Transverse colon (tissue), 4 donors: Measurements from ENCODE around the gene C16orf86. TPM values are rescaled to one million over a fixed set of nuclear protein-coding genes. Genes with fewer than 3 reads are reported as not detected.

ENCODE experiments used
- DNase-seq: peaks from one replicate; pipeline ENCODE4 v3.0.0-alpha.2; 2019
- H3K27ac ChIP-seq, 4 donors: fragments of 200-600 bp; sonication (generic); 2 replicates each; pipeline ENCODE4 v1.5.1; 2016 to 2018; ENCODE audit warnings: inconsistent platforms in 4 of 4
- H3K27me3 ChIP-seq: fragments of 200-600 bp; sonication (generic); 2 replicates; pipeline ENCODE4 v1.5.1; 2017; ENCODE audit warnings: inconsistent platforms
- H3K36me3 ChIP-seq, 4 donors: fragments of 200-600 bp; sonication (generic); 2 replicates each; pipeline ENCODE4 v1.5.1; 2017 to 2019; ENCODE audit warnings: inconsistent platforms in 4 of 4
- H3K4me1 ChIP-seq, 4 donors: fragments of 200-600 bp; sonication (generic); 2 replicates each; pipeline ENCODE4 v1.5.1; 2017 to 2020; ENCODE audit warnings: inconsistent platforms in 4 of 4
- H3K4me3 ChIP-seq, 4 donors: fragments of 200-600 bp; sonication (generic); 1 replicate in 1 of 4; 2 replicates in 3 of 4; pipeline versions ENCODE4 v1.5.1 to v1.6.1; 2017 to 2019; ENCODE audit warnings: inconsistent platforms in 4 of 4
- H3K9me3 ChIP-seq, 2 donors: fragments of 200-600 bp; sonication (generic); 2 replicates each; pipeline ENCODE4 v1.5.1; 2017 to 2019; ENCODE audit warnings: inconsistent platforms in 2 of 2
- EP300 ChIP-seq: sonication (generic); formaldehyde crosslinking; IDR thresholded peaks from one replicate; pipeline ENCODE4 v1.6.1; 2017; ENCODE audit warnings: antibody characterized with exemption, low read depth
- POLR2A ChIP-seq: fragments of 450-650 bp; IDR thresholded peaks from one replicate; pipeline ENCODE4 v1.6.1; 2016; ENCODE audit warnings: antibody characterized with exemption, mild to moderate bottlenecking, moderate library complexity
- POLR2AphosphoS5 ChIP-seq, 3 donors: sonication (generic); formaldehyde crosslinking; IDR thresholded peaks; one replicate each; pipeline ENCODE4 v1.6.1; 2016; ENCODE audit warnings: antibody characterized with exemption in 3 of 3
- WGBS, 2 donors: methylation state at CpG; one replicate each; pipeline ENCODE4 v1.1.5; 2018; ENCODE audit warnings: low coverage in 1 of 2; 5-methylcytosine and 5-hydroxymethylcytosine counted together
- in situ Hi-C, 4 donors: fragments of 200-750 bp; cut with MboI; loops; one replicate each; pipeline versions ENCODE4 v1.15.0 to v1.15.1; 2017; ENCODE audit warnings: low sequenced_read_pairs in 3 of 4, low pct_ligation_motif_present in 1 of 4, low pct_unique_long_range_greater_than_20kb in 1 of 4
- intact Hi-C: fragments of 100-400 bp; cut with DNase I; formaldehyde crosslinking; loops from one replicate; pipeline ENCODE4 v1.15.1; 2023; ENCODE audit warnings: low total_unique reads
- total RNA-seq, 4 donors: library from RNA; depleted of rRNA; stranded (reverse); fragments of >200 nt; gene quantifications; one replicate each; pipeline ENCODE4 v1.1.0, GENCODE V29; 2016
- TF ChIP-seq, protein P1 (sequence below), 5 experiments: fragments of 200-600 bp in 3 of 5; fragments of 450-650 bp in 2 of 5; sonication (generic) in 3 of 5; IDR thresholded peaks; 1 replicate in 2 of 5; 2 replicates in 3 of 5; pipeline ENCODE4 v1.5.1; 2016 to 2017; ENCODE audit warnings: antibody characterized with exemption in 5 of 5, inconsistent platforms in 3 of 5, mild to moderate bottlenecking in 2 of 5, moderate library complexity in 1 of 5

C16orf86 gene
- total RNA-seq, 4 donors from 2014 or later: 0.60 to 7.1 (median 4.4) TPM

DNA sequence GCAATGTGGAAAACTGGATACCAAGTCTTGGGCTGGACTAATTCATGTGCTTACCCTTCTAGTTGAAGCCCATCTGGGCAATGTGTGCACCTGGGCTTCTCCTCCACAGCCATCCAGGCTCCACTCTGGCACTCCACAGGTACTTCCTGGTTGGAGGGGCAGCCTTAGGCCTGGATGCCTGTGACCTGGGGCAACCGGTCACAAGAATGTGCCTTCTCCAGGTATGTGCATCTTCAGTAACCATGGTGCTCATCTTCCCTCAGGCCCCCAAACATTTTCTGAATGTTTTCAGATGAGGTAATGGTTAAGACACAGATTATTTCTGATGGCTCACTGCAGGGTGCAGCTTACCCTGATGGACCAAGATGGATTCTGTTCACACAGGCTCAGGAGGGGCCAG is 11.1 kb downstream of the C16orf86 start:
- DNase-seq: no peak
- Histone ChIP-seq H3K4me1 (peaks cover 24 to 64% (median 45%) of the 10 kb centered on the region in 4 donors), H3K36me3 (no peaks in the 10 kb centered on the region), H3K4me3 (no peak overlapping the region), H3K27ac (peak overlapping the region; percentile 63 to 79 (median 77)), H3K9me3 (no peaks in the 10 kb centered on the region), H3K27me3 (no peaks in the 10 kb centered on the region)
- intact Hi-C loops (no loop called here), in situ Hi-C loops (loop anchor here in 1 of 4 donors (10.0 kb wide), 1 partner anchor 137 kb away; no protein-coding TSS in a partner anchor)
- WGBS, 2 donors: 81% methylated on average over 1 of the region's 1 CpG; no CpG with 5 or more reads in 1 of the 2 donors
- TF ChIP-seq, protein P1, sequence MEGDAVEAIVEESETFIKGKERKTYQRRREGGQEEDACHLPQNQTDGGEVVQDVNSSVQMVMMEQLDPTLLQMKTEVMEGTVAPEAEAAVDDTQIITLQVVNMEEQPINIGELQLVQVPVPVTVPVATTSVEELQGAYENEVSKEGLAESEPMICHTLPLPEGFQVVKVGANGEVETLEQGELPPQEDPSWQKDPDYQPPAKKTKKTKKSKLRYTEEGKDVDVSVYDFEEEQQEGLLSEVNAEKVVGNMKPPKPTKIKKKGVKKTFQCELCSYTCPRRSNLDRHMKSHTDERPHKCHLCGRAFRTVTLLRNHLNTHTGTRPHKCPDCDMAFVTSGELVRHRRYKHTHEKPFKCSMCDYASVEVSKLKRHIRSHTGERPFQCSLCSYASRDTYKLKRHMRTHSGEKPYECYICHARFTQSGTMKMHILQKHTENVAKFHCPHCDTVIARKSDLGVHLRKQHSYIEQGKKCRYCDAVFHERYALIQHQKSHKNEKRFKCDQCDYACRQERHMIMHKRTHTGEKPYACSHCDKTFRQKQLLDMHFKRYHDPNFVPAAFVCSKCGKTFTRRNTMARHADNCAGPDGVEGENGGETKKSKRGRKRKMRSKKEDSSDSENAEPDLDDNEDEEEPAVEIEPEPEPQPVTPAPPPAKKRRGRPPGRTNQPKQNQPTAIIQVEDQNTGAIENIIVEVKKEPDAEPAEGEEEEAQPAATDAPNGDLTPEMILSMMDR (IDR thresholded peaks at IDR 0.05): no peak
- TF ChIP-seq POLR2A: no peak

DNA sequence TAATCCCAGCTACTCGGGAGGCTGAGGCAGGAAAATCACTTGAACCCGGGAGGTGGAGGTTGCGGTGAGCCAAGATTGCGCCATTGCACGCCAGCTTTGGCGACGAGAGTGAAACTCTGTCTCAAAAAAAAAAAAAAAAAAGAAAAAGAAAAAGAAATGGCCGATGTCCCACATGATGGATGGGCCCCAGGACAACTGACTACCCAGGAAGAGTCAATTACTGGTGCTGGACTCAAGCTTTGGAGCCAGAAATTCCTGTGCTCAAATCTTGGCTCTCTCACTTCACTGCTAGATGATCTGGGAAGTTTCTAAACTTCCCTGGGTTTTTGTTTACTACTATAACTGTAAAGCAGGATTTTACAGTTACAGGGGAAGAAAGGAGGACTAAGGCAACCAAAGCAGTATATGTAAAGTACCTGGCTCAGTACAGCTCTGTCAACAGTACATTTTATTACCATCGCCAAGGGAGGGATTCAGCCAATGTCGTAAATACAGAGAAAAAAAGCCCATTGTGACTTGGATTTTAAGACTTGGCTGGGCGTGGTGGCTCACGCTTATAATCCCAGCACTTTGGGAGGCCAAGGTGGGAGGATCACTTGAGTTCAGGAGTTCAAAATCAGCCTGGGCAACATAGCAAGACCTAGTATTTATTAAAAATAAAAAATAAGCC is 11.9 kb downstream of the C16orf86 start:
- Histone ChIP-seq H3K4me1 (peaks cover 18 to 56% (median 37%) of the 10 kb centered on the region in 4 donors), H3K36me3 (no peaks in the 10 kb centered on the region), H3K27ac (peak overlapping the region; percentile 63 to 79 (median 77)), H3K4me3 (no peak overlapping the region), H3K27me3 (no peaks in the 10 kb centered on the region), H3K9me3 (no peaks in the 10 kb centered on the region)
- WGBS, 2 donors: 36% methylated on average over 12 of the region's 12 CpGs
- intact Hi-C loops (no loop called here), in situ Hi-C loops (loop anchor here in 1 of 4 donors (10.0 kb wide), 1 partner anchor 136 kb away; no protein-coding TSS in a partner anchor)
- peak; percentile 54 for DNase-seq
- TF ChIP-seq POLR2A (no peak), POLR2AphosphoS5 (IDR thresholded peaks at IDR 0.05) (peak in 1 of 3 donors; percentile 50)

DNA sequence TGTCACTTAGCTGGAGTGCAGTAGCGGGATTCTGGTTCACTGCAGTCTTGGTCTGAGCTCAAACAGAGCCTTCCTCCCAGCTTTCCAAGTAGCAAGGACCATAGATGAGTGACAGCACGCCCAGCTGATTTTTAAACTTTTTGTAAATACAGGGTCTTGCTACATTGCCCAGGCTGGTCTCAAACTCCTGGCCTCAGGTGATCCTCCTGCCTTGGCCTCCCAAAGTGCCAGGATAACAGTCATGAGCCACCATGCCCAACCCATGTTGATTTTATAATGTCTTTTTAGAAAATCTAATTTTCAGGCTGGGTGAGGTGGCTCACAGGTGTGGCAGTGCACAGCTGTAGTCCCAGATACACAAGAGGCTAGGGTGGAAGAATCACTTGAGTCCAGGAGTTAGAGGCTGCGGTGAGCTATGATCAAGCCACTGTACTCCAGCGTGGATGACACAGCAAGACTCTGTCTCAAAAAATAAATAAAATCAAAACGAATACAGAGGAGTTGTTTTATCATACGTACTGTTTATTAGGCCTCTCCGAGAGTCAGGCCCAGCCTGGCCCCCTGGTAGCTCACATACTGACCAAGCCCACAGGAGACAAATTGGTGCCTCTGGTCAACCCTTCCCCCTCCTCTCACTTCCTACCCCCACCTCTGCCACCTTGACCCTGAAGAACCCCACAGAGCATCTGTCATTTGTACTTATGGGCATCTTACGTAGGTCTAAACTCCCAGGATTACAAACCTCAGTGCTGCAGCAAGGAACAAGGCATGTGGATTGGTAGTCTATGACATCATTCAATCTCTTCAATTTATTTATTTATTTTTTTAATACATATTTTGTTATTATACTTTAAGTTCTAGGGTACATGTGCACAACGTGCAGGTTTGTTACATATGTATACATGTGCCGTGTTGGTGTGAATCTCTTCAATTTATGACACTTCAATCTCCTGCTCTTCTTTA is 13.6 kb downstream of the C16orf86 start:
- no peaks in the 10 kb centered on the region for H3K27me3 ChIP-seq
- WGBS, 2 donors: 68 to 84% methylated on average over 8 to 10 of the region's 10 CpGs
- no peaks in the 10 kb centered on the region for H3K9me3 ChIP-seq
- no peak overlapping the region for H3K4me3 ChIP-seq
- intact Hi-C loops (no loop called here), in situ Hi-C loops (loop anchor here in 1 of 4 donors (10.0 kb wide), 1 partner anchor 135 kb away; no protein-coding TSS in a partner anchor)
- H3K4me1 ChIP-seq: peaks cover 10 to 46% (median 24%) of the 10 kb centered on the region in 4 donors
- H3K27ac ChIP-seq: peak overlapping the region in 1 of 4 donors; percentile 15
- TF ChIP-seq, protein P1 (IDR thresholded peaks at IDR 0.05): no peak
- TF ChIP-seq EP300 (no peak), POLR2A (no peak), POLR2AphosphoS5 (IDR thresholded peaks at IDR 0.05) (no peak)
- DNase-seq: no peak
- H3K36me3 ChIP-seq: peaks cover 0 to 7% (median 0%) of the 10 kb centered on the region in 4 donors

DNA sequence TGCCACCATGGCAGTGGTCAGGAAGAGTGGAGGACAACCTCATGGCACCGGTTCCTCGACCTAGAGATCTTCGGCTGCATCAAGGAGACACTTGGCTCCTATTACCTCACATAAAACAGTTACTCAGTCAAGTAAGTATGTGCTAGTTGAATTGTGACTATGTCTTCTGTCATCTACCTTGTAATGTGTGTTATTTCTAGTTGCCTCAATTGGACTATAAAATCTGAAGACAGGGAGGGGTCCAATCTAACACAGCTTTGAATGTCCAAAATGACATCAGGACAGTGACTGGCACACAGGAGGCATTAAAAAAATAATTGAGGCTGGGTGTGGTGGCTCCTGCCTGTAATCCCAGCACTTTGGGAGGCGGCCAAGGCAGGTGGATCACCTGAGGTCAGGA is 17.2 kb downstream of the C16orf86 start:
- Histone ChIP-seq H3K4me3 (no peak overlapping the region), H3K4me1 (peaks cover 0 to 18% (median 5%) of the 10 kb centered on the region in 4 donors), H3K36me3 (peaks cover 0 to 8% (median 0%) of the 10 kb centered on the region in 4 donors), H3K27ac (peak overlapping the region in 1 of 4 donors; percentile 3), H3K27me3 (no peaks in the 10 kb centered on the region), H3K9me3 (no peaks in the 10 kb centered on the region)
- 65% methylated on average over 4 of the region's 4 CpGs; no CpG with 5 or more reads in 1 of the 2 donors for WGBS, 2 donors
- intact Hi-C loops (no loop called here), in situ Hi-C loops (no loop called here)
- TF ChIP-seq EP300 (no peak), POLR2AphosphoS5 (IDR thresholded peaks at IDR 0.05) (no peak), POLR2A (no peak)
- TF ChIP-seq, protein P1 (IDR thresholded peaks at IDR 0.05): no peak
- peak; percentile 44 for DNase-seq
